Measurements from ENCODE around the gene ATP6V1F.

- TF ChIP-seq CBX3 (IDR thresholded peaks at IDR 0.05; ENCODE audit: low read depth), result no peak
- TF ChIP-seq, protein P1, sequence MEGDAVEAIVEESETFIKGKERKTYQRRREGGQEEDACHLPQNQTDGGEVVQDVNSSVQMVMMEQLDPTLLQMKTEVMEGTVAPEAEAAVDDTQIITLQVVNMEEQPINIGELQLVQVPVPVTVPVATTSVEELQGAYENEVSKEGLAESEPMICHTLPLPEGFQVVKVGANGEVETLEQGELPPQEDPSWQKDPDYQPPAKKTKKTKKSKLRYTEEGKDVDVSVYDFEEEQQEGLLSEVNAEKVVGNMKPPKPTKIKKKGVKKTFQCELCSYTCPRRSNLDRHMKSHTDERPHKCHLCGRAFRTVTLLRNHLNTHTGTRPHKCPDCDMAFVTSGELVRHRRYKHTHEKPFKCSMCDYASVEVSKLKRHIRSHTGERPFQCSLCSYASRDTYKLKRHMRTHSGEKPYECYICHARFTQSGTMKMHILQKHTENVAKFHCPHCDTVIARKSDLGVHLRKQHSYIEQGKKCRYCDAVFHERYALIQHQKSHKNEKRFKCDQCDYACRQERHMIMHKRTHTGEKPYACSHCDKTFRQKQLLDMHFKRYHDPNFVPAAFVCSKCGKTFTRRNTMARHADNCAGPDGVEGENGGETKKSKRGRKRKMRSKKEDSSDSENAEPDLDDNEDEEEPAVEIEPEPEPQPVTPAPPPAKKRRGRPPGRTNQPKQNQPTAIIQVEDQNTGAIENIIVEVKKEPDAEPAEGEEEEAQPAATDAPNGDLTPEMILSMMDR (IDR thresholded peaks at IDR 0.05 in 2 of 3, conservative IDR thresholded peaks at IDR 0.05 in 1 of 3; ENCODE audit: borderline replicate concordance in 1 of 3, insufficient read depth in 1 of 3, low read depth in 2 of 3, low read length in 2 of 3), result no peak
- TF ChIP-seq MAX (IDR thresholded peaks at IDR 0.05), result no peak
- TF ChIP-seq SRF (IDR thresholded peaks at IDR 0.05; ENCODE audit: low read depth), result no peak
- TF ChIP-seq RAD21 (IDR thresholded peaks at IDR 0.05; ENCODE audit: low read depth), result no peak
- no peak for TF ChIP-seq TCF7L2 (IDR thresholded peaks at IDR 0.05; ENCODE audit: borderline replicate concordance, extremely low read depth, insufficient read depth, insufficient read length)
Observed at GRCh38 chr7:128844777-128845311, 17.8 kb upstream of the ATP6V1F start.
